ENCODE measurements around the gene ODF2L. TPM values are rescaled to one million over a fixed set of nuclear protein-coding genes. Genes with fewer than 3 reads are reported as not detected.
A peak's percentile ranks its signal among the peaks of the same experiment; 100 is the strongest.

The ODF2L gene
- total RNA-seq, 6 experiments from 2014 or later = 19.6 to 25.6 (median 21.0) TPM

GRCh38 chr1:86377341-86377740 is 18.8 kb downstream of the ODF2L start:
- H3K4me1 Mint-ChIP-seq (ENCODE audit: low read depth) = peaks cover 16% of the 10 kb centered on the region
- no peaks in the 10 kb centered on the region for H3K9me3 Mint-ChIP-seq
- peaks cover 15% of the 10 kb centered on the region for H3K36me3 Mint-ChIP-seq (ENCODE audit: low read depth)
- DNase-seq = no peak
- no peak for TF ChIP-seq CTCF (IDR thresholded peaks at IDR 0.05)
- no peak overlapping the region for H3K4me3 Mint-ChIP-seq
- H3K27ac Mint-ChIP-seq = no peak overlapping the region
- no peaks in the 10 kb centered on the region for H3K27me3 Mint-ChIP-seq (ENCODE audit: insufficient read depth)

- H3K4me3 Mint-ChIP-seq = no peak overlapping the region
- no peak for DNase-seq
- H3K27ac Mint-ChIP-seq = no peak overlapping the region
- no peaks in the 10 kb centered on the region for H3K27me3 Mint-ChIP-seq (ENCODE audit: insufficient read depth)
- H3K36me3 Mint-ChIP-seq (ENCODE audit: low read depth) = peaks cover 15% of the 10 kb centered on the region
- no peaks in the 10 kb centered on the region for H3K9me3 Mint-ChIP-seq
- H3K4me1 Mint-ChIP-seq (ENCODE audit: low read depth) = peaks cover 15% of the 10 kb centered on the region
- TF ChIP-seq CTCF (IDR thresholded peaks at IDR 0.05) = no peak
These were observed 20.4 kb downstream of the ODF2L start for GRCh38 chr1:86375688-86376087.

GRCh38 chr1:86370601-86371022 is 25.5 kb downstream of the ODF2L start:
- peak; percentile 73 for DNase-seq
- no peaks in the 10 kb centered on the region; the same call in 1 of the 2 replicates for H3K36me3 Mint-ChIP-seq (ENCODE audit: low read depth)
- no peaks in the 10 kb centered on the region for H3K9me3 Mint-ChIP-seq
- peak overlapping the region; percentile 46; the same call in 1 of the 2 replicates for H3K4me3 Mint-ChIP-seq
- TF ChIP-seq CTCF (IDR thresholded peaks at IDR 0.05) = no peak
- H3K27ac Mint-ChIP-seq = peak overlapping the region; percentile 86
- H3K4me1 Mint-ChIP-seq (ENCODE audit: low read depth) = peaks cover 19% of the 10 kb centered on the region
- H3K27me3 Mint-ChIP-seq (ENCODE audit: insufficient read depth) = no peaks in the 10 kb centered on the region

- no peaks in the 10 kb centered on the region for H3K9me3 Mint-ChIP-seq
- no peak for TF ChIP-seq CTCF (IDR thresholded peaks at IDR 0.05)
- DNase-seq = no peak
- peaks cover 6% of the 10 kb centered on the region; the same call in 1 of the 2 replicates for H3K36me3 Mint-ChIP-seq (ENCODE audit: low read depth)
- H3K4me1 Mint-ChIP-seq (ENCODE audit: low read depth) = peaks cover 14% of the 10 kb centered on the region
- H3K4me3 Mint-ChIP-seq = no peak overlapping the region
- H3K27me3 Mint-ChIP-seq (ENCODE audit: insufficient read depth) = no peaks in the 10 kb centered on the region
- H3K27ac Mint-ChIP-seq = no peak overlapping the region
These were observed 30.2 kb downstream of the ODF2L start for GRCh38 chr1:86365896-86366295.

GRCh38 chr1:86362807-86363206 is 33.3 kb downstream of the ODF2L start:
- Mint-ChIP-seq H3K4me3 (no peak overlapping the region), H3K9me3 (no peaks in the 10 kb centered on the region), H3K27ac (no peak overlapping the region), H3K4me1 (ENCODE audit: low read depth) (0 out of 2 replicates have a peak, but pooled peaks cover 5% of the 10 kb centered on the region), H3K27me3 (ENCODE audit: insufficient read depth) (no peaks in the 10 kb centered on the region), H3K36me3 (ENCODE audit: low read depth) (peaks cover 6% of the 10 kb centered on the region; the same call in 1 of the 2 replicates)
- peak; percentile 18; the same call in 1 of the 2 replicates for TF ChIP-seq CTCF (IDR thresholded peaks at IDR 0.05)
- DNase-seq = no peak

- H3K4me3 Mint-ChIP-seq = no peak overlapping the region
- DNase-seq = no peak
- H3K4me1 Mint-ChIP-seq (ENCODE audit: low read depth) = no peaks in the 10 kb centered on the region
- no peak for TF ChIP-seq CTCF (IDR thresholded peaks at IDR 0.05)
- peaks cover 8% of the 10 kb centered on the region; the same call in 1 of the 2 replicates for H3K36me3 Mint-ChIP-seq (ENCODE audit: low read depth)
- no peak overlapping the region for H3K27ac Mint-ChIP-seq
- H3K9me3 Mint-ChIP-seq = no peaks in the 10 kb centered on the region
- no peaks in the 10 kb centered on the region for H3K27me3 Mint-ChIP-seq (ENCODE audit: insufficient read depth)
These were observed 38.3 kb downstream of the ODF2L start for GRCh38 chr1:86357796-86358195.
